C4-2B (cell line): ENCODE results near the gene TRIM66.

ENCODE experiments used
- CTCF ChIP-seq: fragments of 450-650 bp; conservative IDR thresholded peaks from 2 replicates; pipeline ENCODE4 v1.5.1; 2017; ENCODE audit warnings: mild to moderate bottlenecking
- ZFX ChIP-seq: fragments of 450-650 bp; IDR thresholded peaks from 2 replicates; pipeline ENCODE4 v1.6.1; 2017

GRCh38 chr11:8681837-8682302 is 595 bp downstream of the TRIM66 start:
- no peak for TF ChIP-seq CTCF
- no peak for TF ChIP-seq ZFX
